HL-60 (cell line): ENCODE data around the gene ARL6.

Experiments
- DNase-seq, 2 experiments: peaks; one replicate each; pipeline ENCODE4 v3.0.0-alpha.2; 2010 to 2020; ENCODE audit warnings: low read depth in 1 of 2, low spot score in 1 of 2
- H3K27ac ChIP-seq: fragments of 250-450 bp; sonication (Bioruptor Pico); replicated peaks from 2 replicates; pipeline ENCODE4 v1.5.1; 2020; ENCODE audit warnings: mild to moderate bottlenecking, moderate library complexity
- H3K27me3 ChIP-seq: fragments of 250-450 bp; sonication (Bioruptor Pico); 2 replicates; pipeline ENCODE4 v1.5.1; 2021; ENCODE audit warnings: mild to moderate bottlenecking, moderate library complexity; ENCODE audit not compliant: insufficient read depth, poor library complexity, severe bottlenecking
- H3K4me3 ChIP-seq: replicated peaks from 2 replicates; pipeline ENCODE4 v1.5.1; 2011; ENCODE audit warnings: mild to moderate bottlenecking, control low read depth, low read length; ENCODE audit not compliant: insufficient read depth
- GABPA ChIP-seq: IDR thresholded peaks from 2 replicates; pipeline ENCODE4 v1.6.1; 2012; ENCODE audit warnings: low read depth
- POLR2AphosphoS5 ChIP-seq: IDR thresholded peaks from 2 replicates; pipeline ENCODE4 v1.6.1; 2012; ENCODE audit warnings: low read depth
- SPI1 ChIP-seq: IDR thresholded peaks from 2 replicates; pipeline ENCODE4 v1.6.1; 2012; ENCODE audit warnings: low read depth, mild to moderate bottlenecking, borderline replicate concordance
- TF ChIP-seq, protein P1 (sequence below): IDR thresholded peaks from one replicate; pipeline ENCODE4 v1.5.1; 2011; ENCODE audit warnings: low read length, control low read depth, inconsistent platforms; ENCODE audit not compliant: insufficient read depth
- TF ChIP-seq, protein P2 (sequence below): IDR thresholded peaks from 2 replicates; pipeline ENCODE4 v1.6.1; 2012; ENCODE audit warnings: low read depth; ENCODE audit not compliant: insufficient replicate concordance

The ARL6 gene

DNA sequence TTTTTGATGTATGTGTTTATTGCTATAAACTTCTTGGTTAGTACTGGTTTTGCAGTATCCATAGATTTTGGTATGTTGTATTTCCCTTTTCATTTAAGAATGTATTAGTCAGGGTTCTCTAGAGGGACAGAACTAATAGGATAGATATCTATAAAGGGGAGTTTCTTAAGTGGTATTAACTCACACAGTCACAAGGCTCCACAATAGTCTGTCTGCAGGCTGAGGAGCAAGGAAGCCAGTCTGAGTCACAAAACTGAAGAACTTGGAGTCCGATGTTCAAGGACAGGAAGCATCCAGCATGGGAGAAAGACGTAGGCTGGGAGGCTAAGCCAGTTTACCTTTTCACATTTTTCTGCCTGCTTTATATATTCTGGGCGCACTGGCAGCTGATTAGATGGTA, 8.4 kb downstream of the ARL6 start:
- Histone ChIP-seq H3K27me3 (no peaks in the 10 kb centered on the region), H3K4me3 (no peak overlapping the region), H3K27ac (no peak overlapping the region)
- TF ChIP-seq GABPA: no peak
- TF ChIP-seq POLR2AphosphoS5: no peak
- TF ChIP-seq, protein P1, sequence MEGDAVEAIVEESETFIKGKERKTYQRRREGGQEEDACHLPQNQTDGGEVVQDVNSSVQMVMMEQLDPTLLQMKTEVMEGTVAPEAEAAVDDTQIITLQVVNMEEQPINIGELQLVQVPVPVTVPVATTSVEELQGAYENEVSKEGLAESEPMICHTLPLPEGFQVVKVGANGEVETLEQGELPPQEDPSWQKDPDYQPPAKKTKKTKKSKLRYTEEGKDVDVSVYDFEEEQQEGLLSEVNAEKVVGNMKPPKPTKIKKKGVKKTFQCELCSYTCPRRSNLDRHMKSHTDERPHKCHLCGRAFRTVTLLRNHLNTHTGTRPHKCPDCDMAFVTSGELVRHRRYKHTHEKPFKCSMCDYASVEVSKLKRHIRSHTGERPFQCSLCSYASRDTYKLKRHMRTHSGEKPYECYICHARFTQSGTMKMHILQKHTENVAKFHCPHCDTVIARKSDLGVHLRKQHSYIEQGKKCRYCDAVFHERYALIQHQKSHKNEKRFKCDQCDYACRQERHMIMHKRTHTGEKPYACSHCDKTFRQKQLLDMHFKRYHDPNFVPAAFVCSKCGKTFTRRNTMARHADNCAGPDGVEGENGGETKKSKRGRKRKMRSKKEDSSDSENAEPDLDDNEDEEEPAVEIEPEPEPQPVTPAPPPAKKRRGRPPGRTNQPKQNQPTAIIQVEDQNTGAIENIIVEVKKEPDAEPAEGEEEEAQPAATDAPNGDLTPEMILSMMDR: no peak
- no peak for TF ChIP-seq SPI1
- TF ChIP-seq, protein P2, sequence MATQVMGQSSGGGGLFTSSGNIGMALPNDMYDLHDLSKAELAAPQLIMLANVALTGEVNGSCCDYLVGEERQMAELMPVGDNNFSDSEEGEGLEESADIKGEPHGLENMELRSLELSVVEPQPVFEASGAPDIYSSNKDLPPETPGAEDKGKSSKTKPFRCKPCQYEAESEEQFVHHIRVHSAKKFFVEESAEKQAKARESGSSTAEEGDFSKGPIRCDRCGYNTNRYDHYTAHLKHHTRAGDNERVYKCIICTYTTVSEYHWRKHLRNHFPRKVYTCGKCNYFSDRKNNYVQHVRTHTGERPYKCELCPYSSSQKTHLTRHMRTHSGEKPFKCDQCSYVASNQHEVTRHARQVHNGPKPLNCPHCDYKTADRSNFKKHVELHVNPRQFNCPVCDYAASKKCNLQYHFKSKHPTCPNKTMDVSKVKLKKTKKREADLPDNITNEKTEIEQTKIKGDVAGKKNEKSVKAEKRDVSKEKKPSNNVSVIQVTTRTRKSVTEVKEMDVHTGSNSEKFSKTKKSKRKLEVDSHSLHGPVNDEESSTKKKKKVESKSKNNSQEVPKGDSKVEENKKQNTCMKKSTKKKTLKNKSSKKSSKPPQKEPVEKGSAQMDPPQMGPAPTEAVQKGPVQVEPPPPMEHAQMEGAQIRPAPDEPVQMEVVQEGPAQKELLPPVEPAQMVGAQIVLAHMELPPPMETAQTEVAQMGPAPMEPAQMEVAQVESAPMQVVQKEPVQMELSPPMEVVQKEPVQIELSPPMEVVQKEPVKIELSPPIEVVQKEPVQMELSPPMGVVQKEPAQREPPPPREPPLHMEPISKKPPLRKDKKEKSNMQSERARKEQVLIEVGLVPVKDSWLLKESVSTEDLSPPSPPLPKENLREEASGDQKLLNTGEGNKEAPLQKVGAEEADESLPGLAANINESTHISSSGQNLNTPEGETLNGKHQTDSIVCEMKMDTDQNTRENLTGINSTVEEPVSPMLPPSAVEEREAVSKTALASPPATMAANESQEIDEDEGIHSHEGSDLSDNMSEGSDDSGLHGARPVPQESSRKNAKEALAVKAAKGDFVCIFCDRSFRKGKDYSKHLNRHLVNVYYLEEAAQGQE: no peak
- no peak for DNase-seq

DNA sequence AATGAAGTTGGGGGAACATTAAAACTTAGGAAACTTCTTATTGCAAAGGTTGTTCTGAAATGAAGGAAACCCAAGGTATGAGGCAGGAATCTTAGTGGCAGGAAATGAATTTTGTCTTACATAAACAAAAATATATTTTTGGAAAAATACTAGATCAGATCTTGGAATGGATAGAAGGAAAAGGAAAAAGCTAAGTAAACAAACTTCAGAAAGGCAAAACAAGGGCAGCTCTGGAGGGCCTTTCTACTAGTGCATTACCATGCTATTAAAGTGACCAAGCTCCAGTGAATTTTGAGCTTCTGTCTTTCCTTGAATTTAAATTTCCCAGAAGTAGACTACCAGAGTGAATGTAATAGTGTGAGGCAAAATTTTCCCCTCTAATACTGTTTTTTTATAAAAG, 13.6 kb downstream of the ARL6 start:
- DNase-seq: no peak
- no peak overlapping the region for H3K4me3 ChIP-seq
- H3K27ac ChIP-seq: no peak overlapping the region
- H3K27me3 ChIP-seq: no peaks in the 10 kb centered on the region
- TF ChIP-seq, protein P2: no peak
- no peak for TF ChIP-seq SPI1
- TF ChIP-seq POLR2AphosphoS5: no peak
- TF ChIP-seq, protein P1: no peak
- no peak for TF ChIP-seq GABPA

DNA sequence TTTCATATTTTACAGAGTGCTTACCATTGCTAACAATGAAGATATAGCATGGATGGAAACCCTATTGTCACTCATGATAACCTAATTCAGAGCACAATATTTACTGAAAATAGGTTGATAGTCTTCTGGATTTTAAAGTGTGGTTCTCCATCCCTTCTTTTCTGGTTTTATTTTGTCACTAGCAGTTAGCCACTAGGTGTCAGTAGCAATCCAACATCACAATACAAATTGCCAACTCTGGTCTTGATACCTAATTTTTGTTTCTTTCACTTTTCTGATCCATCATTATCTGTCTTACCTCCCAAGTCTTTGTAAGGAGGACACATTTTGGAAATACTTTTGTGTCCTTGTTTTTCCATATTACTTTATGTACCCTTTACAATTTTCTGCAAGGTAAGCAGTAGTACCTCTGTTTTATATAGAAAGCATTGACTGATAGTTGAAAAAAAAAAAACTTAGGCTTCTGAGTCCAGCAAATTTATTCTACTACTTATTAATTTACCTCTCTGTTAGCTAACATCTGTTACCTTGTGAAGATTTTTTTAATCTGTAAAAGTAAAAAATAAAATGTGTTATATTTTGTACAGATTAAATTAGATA, 29.0 kb downstream of the ARL6 start:
- no peak overlapping the region for H3K27ac ChIP-seq
- TF ChIP-seq, protein P1: peak; percentile 57
- no peak for TF ChIP-seq SPI1
- no peak for TF ChIP-seq POLR2AphosphoS5
- H3K4me3 ChIP-seq: no peak overlapping the region
- H3K27me3 ChIP-seq: no peaks in the 10 kb centered on the region
- DNase-seq: peak in 1 of 2 experiments; percentile 18

DNA sequence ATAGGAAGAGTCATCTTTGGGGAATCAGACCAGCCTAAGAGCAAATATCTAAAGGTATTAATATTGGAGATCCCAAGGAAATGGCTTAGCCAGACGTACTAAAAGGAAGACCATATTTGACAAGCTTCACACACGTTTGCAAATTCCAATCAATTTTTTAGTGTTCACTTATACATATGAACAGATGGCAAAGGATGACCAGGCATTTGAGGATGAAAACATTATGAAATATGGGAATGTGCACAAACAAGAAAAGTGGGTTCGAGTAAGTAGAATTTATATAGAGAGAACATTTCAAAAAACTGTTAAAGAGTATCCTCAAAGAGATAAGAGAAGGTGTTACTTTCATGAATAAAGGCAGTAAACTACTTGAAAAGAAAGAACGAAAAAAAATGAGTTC, 31.4 kb downstream of the ARL6 start:
- Histone ChIP-seq H3K4me3 (no peak overlapping the region), H3K27me3 (no peaks in the 10 kb centered on the region), H3K27ac (no peak overlapping the region)
- DNase-seq: no peak
- TF ChIP-seq, protein P1: no peak
- TF ChIP-seq, protein P2: no peak
- TF ChIP-seq SPI1: no peak
- no peak for TF ChIP-seq GABPA
- TF ChIP-seq POLR2AphosphoS5: no peak
